ENCODE data around the gene RHBG. TPM values are rescaled to one million over a fixed set of nuclear protein-coding genes. Genes with fewer than 3 reads are reported as not detected.

The RHBG gene
- polyA plus RNA-seq, 1 donor from 2014 or later: not detected

DNA sequence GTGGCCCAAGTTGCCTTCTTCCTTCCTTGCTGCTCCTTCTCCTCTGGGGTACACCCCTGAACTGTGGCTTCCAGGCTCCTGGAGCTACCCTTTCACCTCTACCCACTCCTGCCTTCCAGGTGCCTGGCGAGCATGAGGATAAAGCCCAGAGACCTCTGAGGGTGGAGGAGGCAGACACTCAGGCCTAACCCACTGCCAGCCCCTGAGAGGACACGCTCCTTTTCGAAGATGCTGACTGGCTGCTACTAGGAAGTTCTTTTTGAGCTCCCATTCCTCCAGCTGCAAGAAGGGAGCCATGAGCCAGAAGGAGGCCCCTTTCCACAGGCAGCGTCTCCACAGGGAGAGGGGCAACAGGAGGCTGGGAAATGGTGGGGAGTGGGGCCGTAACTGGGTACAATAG is 15.6 kb downstream of the RHBG start:
- no peaks in the 10 kb centered on the region for H3K9me3 ChIP-seq (ENCODE audit: low read length)
- no peak overlapping the region for H3K9ac ChIP-seq (ENCODE audit: low read length)
- no peak overlapping the region for H2AFZ ChIP-seq (ENCODE audit: low read depth, low read length)
- H3K36me3 ChIP-seq (ENCODE audit: insufficient read depth, low read length): no peaks in the 10 kb centered on the region
- H3K27ac ChIP-seq (ENCODE audit: low read length): no peak overlapping the region
- H3K27me3 ChIP-seq (ENCODE audit: insufficient read depth, low read depth, low read length): peaks cover 30% of the 10 kb centered on the region
- H4K20me1 ChIP-seq (ENCODE audit: insufficient read depth): no peaks in the 10 kb centered on the region
- H3K9me2 ChIP-seq (ENCODE audit: insufficient read depth, low read length): no peaks in the 10 kb centered on the region
- no peak overlapping the region for H3K4me2 ChIP-seq (ENCODE audit: low read length)
- H3K4me3 ChIP-seq (ENCODE audit: low read length): no peak overlapping the region
- TF ChIP-seq TAF1 (IDR thresholded peaks at IDR 0.05; ENCODE audit: low read depth) (no peak), MXI1 (conservative IDR thresholded peaks at IDR 0.05; ENCODE audit: poor library complexity, severe bottlenecking) (no peak), EZH2 (IDR thresholded peaks at IDR 0.05; ENCODE audit: borderline replicate concordance, insufficient read depth, low read length, poor library complexity, severe bottlenecking) (no peak), RAD21 (conservative IDR thresholded peaks at IDR 0.05) (no peak)
- TF ChIP-seq, protein P1, sequence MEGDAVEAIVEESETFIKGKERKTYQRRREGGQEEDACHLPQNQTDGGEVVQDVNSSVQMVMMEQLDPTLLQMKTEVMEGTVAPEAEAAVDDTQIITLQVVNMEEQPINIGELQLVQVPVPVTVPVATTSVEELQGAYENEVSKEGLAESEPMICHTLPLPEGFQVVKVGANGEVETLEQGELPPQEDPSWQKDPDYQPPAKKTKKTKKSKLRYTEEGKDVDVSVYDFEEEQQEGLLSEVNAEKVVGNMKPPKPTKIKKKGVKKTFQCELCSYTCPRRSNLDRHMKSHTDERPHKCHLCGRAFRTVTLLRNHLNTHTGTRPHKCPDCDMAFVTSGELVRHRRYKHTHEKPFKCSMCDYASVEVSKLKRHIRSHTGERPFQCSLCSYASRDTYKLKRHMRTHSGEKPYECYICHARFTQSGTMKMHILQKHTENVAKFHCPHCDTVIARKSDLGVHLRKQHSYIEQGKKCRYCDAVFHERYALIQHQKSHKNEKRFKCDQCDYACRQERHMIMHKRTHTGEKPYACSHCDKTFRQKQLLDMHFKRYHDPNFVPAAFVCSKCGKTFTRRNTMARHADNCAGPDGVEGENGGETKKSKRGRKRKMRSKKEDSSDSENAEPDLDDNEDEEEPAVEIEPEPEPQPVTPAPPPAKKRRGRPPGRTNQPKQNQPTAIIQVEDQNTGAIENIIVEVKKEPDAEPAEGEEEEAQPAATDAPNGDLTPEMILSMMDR (IDR thresholded peaks at IDR 0.05; ENCODE audit: poor library complexity, severe bottlenecking): no peak
- no peaks in the 10 kb centered on the region for H3K79me2 ChIP-seq (replicated peaks; ENCODE audit: insufficient read depth, low read length)
- no peaks in the 10 kb centered on the region for H3F3A ChIP-seq (ENCODE audit: insufficient read depth, low read length, poor library complexity, severe bottlenecking)

DNA sequence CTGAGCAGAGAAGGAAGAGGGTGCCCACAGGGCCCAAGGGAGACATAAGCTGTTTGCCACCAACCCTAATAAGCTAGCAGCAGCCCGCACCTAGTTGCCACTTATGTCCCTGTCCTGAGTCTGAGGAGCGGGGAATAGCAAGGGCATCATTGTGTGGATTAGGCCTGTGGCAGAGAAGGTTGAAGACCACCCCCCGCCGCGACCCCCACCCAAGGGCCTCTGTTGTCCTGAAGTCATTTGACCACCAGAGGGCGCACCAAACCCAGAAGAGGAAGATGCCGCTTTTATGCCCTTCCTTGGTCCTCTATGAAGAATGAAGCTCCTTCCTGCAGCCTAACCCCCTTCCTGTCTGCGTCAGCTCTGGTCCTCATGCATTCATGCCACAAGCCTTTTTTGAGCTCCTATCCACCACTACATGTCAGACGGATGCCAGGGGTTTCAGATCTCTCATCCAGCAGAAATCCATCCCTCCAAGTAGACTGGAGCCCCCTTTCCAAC is 16.6 kb downstream of the RHBG start:
- H2AFZ ChIP-seq (ENCODE audit: low read depth, low read length): no peak overlapping the region
- H3K27me3 ChIP-seq (ENCODE audit: insufficient read depth, low read depth, low read length): peaks cover 30% of the 10 kb centered on the region
- no peaks in the 10 kb centered on the region for H3K79me2 ChIP-seq (replicated peaks; ENCODE audit: insufficient read depth, low read length)
- H3K36me3 ChIP-seq (ENCODE audit: insufficient read depth, low read length): no peaks in the 10 kb centered on the region
- H3K9ac ChIP-seq (ENCODE audit: low read length): no peak overlapping the region
- no peaks in the 10 kb centered on the region for H3F3A ChIP-seq (ENCODE audit: insufficient read depth, low read length, poor library complexity, severe bottlenecking)
- no peak overlapping the region for H3K27ac ChIP-seq (ENCODE audit: low read length)
- H4K20me1 ChIP-seq (ENCODE audit: insufficient read depth): no peaks in the 10 kb centered on the region
- H3K9me2 ChIP-seq (ENCODE audit: insufficient read depth, low read length): no peaks in the 10 kb centered on the region
- no peaks in the 10 kb centered on the region for H3K9me3 ChIP-seq (ENCODE audit: low read length)
- H3K4me2 ChIP-seq (ENCODE audit: low read length): no peak overlapping the region
- H3K4me3 ChIP-seq (ENCODE audit: low read length): no peak overlapping the region
- TF ChIP-seq POLR2AphosphoS5 (IDR thresholded peaks at IDR 0.05) (no peak), RAD21 (conservative IDR thresholded peaks at IDR 0.05) (peak; percentile 92), EZH2 (IDR thresholded peaks at IDR 0.05; ENCODE audit: borderline replicate concordance, insufficient read depth, low read length, poor library complexity, severe bottlenecking) (no peak), SMC3 (conservative IDR thresholded peaks at IDR 0.05; ENCODE audit: poor library complexity) (peak; percentile 96), EP300 (conservative IDR thresholded peaks at IDR 0.05; ENCODE audit: poor library complexity, severe bottlenecking) (no peak)
- TF ChIP-seq, protein P2, sequence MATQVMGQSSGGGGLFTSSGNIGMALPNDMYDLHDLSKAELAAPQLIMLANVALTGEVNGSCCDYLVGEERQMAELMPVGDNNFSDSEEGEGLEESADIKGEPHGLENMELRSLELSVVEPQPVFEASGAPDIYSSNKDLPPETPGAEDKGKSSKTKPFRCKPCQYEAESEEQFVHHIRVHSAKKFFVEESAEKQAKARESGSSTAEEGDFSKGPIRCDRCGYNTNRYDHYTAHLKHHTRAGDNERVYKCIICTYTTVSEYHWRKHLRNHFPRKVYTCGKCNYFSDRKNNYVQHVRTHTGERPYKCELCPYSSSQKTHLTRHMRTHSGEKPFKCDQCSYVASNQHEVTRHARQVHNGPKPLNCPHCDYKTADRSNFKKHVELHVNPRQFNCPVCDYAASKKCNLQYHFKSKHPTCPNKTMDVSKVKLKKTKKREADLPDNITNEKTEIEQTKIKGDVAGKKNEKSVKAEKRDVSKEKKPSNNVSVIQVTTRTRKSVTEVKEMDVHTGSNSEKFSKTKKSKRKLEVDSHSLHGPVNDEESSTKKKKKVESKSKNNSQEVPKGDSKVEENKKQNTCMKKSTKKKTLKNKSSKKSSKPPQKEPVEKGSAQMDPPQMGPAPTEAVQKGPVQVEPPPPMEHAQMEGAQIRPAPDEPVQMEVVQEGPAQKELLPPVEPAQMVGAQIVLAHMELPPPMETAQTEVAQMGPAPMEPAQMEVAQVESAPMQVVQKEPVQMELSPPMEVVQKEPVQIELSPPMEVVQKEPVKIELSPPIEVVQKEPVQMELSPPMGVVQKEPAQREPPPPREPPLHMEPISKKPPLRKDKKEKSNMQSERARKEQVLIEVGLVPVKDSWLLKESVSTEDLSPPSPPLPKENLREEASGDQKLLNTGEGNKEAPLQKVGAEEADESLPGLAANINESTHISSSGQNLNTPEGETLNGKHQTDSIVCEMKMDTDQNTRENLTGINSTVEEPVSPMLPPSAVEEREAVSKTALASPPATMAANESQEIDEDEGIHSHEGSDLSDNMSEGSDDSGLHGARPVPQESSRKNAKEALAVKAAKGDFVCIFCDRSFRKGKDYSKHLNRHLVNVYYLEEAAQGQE (IDR thresholded peaks at IDR 0.05; ENCODE audit: borderline replicate concordance): no peak
- TF ChIP-seq, protein P1 (IDR thresholded peaks at IDR 0.05; ENCODE audit: poor library complexity, severe bottlenecking): peak; percentile 92

Measured in neural cell (in vitro differentiated cells).